Vagina (tissue), 2 donors: ENCODE results near the gene NTSR1. TPM values are rescaled to one million over a fixed set of nuclear protein-coding genes. Genes with fewer than 3 reads are reported as not detected.

Source experiments
- DNase-seq, 2 donors: peaks; one replicate each; pipeline ENCODE4 v3.0.0-alpha.2; 2017; ENCODE audit errors: extremely low spot score in 2 of 2
- H3K27ac ChIP-seq: fragments of 200-600 bp; sonication (generic); one replicate; pipeline ENCODE4 v1.5.1; 2019
- H3K27me3 ChIP-seq: fragments of 200-600 bp; sonication (generic); one replicate; pipeline ENCODE4 v1.5.1; 2019
- H3K36me3 ChIP-seq, 2 donors: fragments of 200-600 bp; sonication (generic); one replicate each; pipeline ENCODE4 v1.5.1; 2017 to 2019
- H3K4me1 ChIP-seq: fragments of 200-600 bp; sonication (generic); one replicate; pipeline ENCODE4 v1.5.1; 2019
- H3K4me3 ChIP-seq, 2 donors: fragments of 200-600 bp; sonication (generic); 1 replicate in 1 of 2; 2 replicates in 1 of 2; pipeline ENCODE4 v1.5.1; 2016 to 2019
- H3K9me3 ChIP-seq: fragments of 200-600 bp; sonication (generic); one replicate; pipeline ENCODE4 v1.5.1; 2019
- POLR2A ChIP-seq, 2 donors: fragments of 450-650 bp; IDR thresholded peaks; one replicate each; pipeline ENCODE4 v1.6.1; 2017; ENCODE audit warnings: antibody characterized with exemption in 2 of 2, mild to moderate bottlenecking in 2 of 2, moderate library complexity in 2 of 2
- POLR2AphosphoS5 ChIP-seq, 2 donors: sonication (generic); formaldehyde crosslinking; IDR thresholded peaks; one replicate each; pipeline ENCODE4 v1.9.0; 2017; ENCODE audit warnings: antibody characterized with exemption in 2 of 2, mild to moderate bottlenecking in 2 of 2, low read depth in 1 of 2; ENCODE audit not compliant: insufficient read depth in 1 of 2
- intact Hi-C: fragments of 100-400 bp; cut with DNase I; formaldehyde crosslinking; loops from one replicate; pipeline ENCODE4 v1.15.1; 2023
- total RNA-seq: library from RNA; depleted of rRNA; stranded (reverse); fragments of >200 nt; gene quantifications from one replicate; pipeline ENCODE4 v1.2.3, GENCODE V29; 2016
- TF ChIP-seq, protein P1 (sequence below), 3 experiments: fragments of 450-650 bp in 2 of 3; fragments of 200-600 bp in 1 of 3; sonication (generic) in 1 of 3; IDR thresholded peaks; one replicate each; pipeline ENCODE4 v1.5.1; 2017 to 2019; ENCODE audit warnings: antibody characterized with exemption in 3 of 3, mild to moderate bottlenecking in 2 of 3, moderate library complexity in 2 of 3

NTSR1 gene
- total RNA-seq, 1 donor from 2014 or later, result 0.49 TPM

DNA sequence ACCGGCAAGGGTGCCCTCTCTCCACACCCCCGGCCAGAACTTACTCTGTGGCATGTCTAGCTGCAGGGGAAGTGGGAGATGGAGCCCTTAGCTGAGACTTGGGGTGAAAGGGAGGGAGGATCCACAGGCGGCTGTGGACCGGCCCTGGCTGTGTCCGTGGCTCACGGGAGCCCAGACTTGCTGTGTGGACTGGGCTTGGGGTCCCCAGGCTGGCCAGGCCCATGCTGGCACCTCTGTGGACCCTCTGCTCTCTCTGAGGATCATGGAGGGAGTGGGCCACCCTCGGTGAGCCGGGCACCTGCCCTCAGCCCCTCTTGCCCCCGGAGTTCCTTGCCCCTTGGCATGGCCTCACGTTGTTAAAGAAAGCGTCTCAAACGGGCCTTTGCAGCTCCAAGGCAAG, 8.9 kb upstream of the NTSR1 start:
- H3K4me1 ChIP-seq, result peaks cover 7% of the 10 kb centered on the region
- TF ChIP-seq POLR2AphosphoS5 (IDR thresholded peaks at IDR 0.05; ENCODE audit: insufficient read depth in 1 of 2, low read depth in 1 of 2) (no peak), POLR2A (IDR thresholded peaks at IDR 0.05) (no peak)
- TF ChIP-seq, protein P1, sequence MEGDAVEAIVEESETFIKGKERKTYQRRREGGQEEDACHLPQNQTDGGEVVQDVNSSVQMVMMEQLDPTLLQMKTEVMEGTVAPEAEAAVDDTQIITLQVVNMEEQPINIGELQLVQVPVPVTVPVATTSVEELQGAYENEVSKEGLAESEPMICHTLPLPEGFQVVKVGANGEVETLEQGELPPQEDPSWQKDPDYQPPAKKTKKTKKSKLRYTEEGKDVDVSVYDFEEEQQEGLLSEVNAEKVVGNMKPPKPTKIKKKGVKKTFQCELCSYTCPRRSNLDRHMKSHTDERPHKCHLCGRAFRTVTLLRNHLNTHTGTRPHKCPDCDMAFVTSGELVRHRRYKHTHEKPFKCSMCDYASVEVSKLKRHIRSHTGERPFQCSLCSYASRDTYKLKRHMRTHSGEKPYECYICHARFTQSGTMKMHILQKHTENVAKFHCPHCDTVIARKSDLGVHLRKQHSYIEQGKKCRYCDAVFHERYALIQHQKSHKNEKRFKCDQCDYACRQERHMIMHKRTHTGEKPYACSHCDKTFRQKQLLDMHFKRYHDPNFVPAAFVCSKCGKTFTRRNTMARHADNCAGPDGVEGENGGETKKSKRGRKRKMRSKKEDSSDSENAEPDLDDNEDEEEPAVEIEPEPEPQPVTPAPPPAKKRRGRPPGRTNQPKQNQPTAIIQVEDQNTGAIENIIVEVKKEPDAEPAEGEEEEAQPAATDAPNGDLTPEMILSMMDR (IDR thresholded peaks at IDR 0.05), result no peak
- H3K4me3 ChIP-seq, result no peak overlapping the region
- H3K27ac ChIP-seq, result no peak overlapping the region
- no peaks in the 10 kb centered on the region for H3K36me3 ChIP-seq
- H3K27me3 ChIP-seq, result no peaks in the 10 kb centered on the region
- intact Hi-C loops, result no loop called here
- H3K9me3 ChIP-seq, result no peaks in the 10 kb centered on the region
- DNase-seq, result no peak

DNA sequence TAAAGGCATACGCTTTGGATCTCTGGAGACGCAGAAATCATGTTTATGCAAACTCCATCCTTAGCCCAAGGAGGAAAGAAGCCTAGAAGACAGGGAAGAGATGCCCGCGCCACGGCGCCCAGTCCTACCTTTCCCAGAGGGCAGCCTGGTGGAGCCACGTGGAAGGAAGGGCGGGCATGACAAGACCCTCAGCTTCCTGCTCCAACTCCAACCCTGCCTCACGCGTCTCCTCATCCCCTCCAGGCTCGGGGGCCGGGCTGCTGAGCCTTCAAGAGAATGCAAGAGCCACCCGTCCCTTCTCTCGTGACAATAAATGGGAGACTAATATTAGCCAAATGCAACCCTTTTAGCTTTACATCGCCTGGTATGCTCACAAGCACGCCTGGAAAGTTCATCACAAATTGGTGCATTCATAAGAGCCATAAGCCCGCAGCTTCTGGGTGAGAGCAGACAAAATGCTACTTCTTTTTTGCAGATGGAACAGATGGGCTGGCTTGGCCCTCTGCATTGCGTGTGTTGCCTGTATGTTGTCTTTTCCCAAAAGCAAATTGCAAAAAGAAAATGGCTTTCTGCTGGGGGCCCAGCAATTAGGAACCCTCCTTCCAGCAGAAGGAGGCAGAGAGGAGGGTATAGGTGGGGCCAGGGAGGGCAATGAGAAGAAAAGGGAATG, 8.2 kb upstream of the NTSR1 start:
- intact Hi-C loops, result no loop called here
- H3K4me1 ChIP-seq, result peaks cover 8% of the 10 kb centered on the region
- no peaks in the 10 kb centered on the region for H3K27me3 ChIP-seq

DNA sequence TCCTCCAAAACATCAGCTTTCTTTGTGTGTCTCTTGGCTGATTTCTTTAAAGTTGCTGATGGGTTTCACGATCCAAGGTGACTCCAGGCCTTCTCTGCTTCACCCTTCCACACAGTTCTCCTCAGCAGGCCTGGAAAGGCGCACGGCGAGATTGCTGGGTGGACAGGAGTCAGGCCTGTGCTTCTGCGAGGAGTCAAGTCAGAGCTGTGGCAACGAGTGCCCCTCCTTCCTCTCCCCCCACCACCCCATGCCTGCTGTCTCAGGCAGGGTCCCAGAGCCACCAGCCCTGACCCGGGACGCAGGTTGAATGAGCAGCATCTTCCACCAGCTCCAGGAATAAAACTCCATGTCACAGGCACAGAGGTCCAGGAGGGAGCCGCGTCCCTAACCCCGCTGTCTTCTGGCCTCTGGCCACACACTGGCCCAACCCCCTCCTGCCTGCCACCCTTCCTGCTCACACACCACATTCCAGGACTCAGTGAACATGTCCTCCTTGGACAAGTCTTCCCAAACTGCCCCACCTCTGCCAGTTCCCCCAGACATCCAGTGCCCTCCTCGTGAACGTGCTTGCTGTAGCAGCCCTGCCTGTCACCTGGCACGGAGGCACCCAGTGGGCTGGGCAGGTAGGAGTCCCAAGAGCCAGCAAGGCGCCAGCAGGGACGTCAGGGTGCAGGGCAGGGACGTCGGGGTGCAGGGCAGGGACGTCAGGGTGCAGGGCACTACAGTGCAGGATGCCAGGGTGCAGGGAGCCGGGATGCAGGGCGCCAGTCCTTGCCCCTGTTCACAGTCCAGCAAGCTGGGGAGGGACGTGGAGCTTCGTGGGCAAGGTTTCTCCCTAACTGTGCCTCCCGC, 7.2 kb upstream of the NTSR1 start:
- Histone ChIP-seq H3K36me3 (no peaks in the 10 kb centered on the region), H3K27ac (no peak overlapping the region), H3K27me3 (no peaks in the 10 kb centered on the region), H3K4me3 (no peak overlapping the region), H3K9me3 (no peaks in the 10 kb centered on the region), H3K4me1 (peaks cover 8% of the 10 kb centered on the region)
- intact Hi-C loops, result no loop called here
- DNase-seq, result no peak
- no peak for TF ChIP-seq POLR2AphosphoS5 (IDR thresholded peaks at IDR 0.05; ENCODE audit: insufficient read depth in 1 of 2, low read depth in 1 of 2)
- TF ChIP-seq POLR2A (IDR thresholded peaks at IDR 0.05), result no peak
- TF ChIP-seq, protein P1 (IDR thresholded peaks at IDR 0.05), result no peak

More for the DNA sequence above, 8.2 kb upstream of the NTSR1 start:
- Histone ChIP-seq H3K4me3 (no peak overlapping the region), H3K9me3 (no peaks in the 10 kb centered on the region), H3K27ac (no peak overlapping the region), H3K36me3 (no peaks in the 10 kb centered on the region)
- DNase-seq, result no peak
- no peak for TF ChIP-seq POLR2A (IDR thresholded peaks at IDR 0.05)
- TF ChIP-seq, protein P1 (IDR thresholded peaks at IDR 0.05), result no peak
- TF ChIP-seq POLR2AphosphoS5 (IDR thresholded peaks at IDR 0.05; ENCODE audit: insufficient read depth in 1 of 2, low read depth in 1 of 2), result no peak

DNA sequence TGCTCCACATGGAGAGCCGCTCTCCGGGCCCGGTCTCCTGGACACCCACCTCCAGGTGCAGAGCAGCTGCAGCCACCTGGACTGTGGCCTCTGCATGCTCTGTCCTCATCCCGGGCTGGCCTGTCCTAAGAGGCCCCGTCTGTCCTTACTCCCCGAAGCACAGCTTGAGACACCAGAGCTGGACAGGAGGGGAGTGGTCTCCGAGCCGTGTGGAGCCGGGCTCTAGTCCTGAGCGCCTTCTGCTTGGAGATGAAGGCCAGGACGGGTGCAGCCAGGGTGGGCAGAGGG, 6.7 kb upstream of the NTSR1 start:
- Histone ChIP-seq H3K9me3 (no peaks in the 10 kb centered on the region), H3K4me3 (no peak overlapping the region), H3K27me3 (no peaks in the 10 kb centered on the region)

More for the DNA sequence above, 6.7 kb upstream of the NTSR1 start:
- no peak overlapping the region for H3K27ac ChIP-seq
- TF ChIP-seq POLR2A (IDR thresholded peaks at IDR 0.05) (no peak), POLR2AphosphoS5 (IDR thresholded peaks at IDR 0.05; ENCODE audit: insufficient read depth in 1 of 2, low read depth in 1 of 2) (no peak)
- TF ChIP-seq, protein P1 (IDR thresholded peaks at IDR 0.05), result no peak
- no peaks in the 10 kb centered on the region for H3K36me3 ChIP-seq
- peaks cover 8% of the 10 kb centered on the region for H3K4me1 ChIP-seq
- intact Hi-C loops, result no loop called here
- DNase-seq, result no peak
